Pancreas (tissue), 10 donors: Measurements from ENCODE around the gene PTPRD. TPM values are rescaled to one million over a fixed set of nuclear protein-coding genes. Genes with fewer than 3 reads are reported as not detected.

ENCODE experiments used
- ATAC-seq, 4 donors: fragments of 200-7000 bp; cut with Tn5 transposase; one replicate each; pipeline versions ENCODE4 v1.8.0 to v1.9.1; 2020; ENCODE audit warnings: mild to moderate bottlenecking in 4 of 4, moderate library complexity in 4 of 4
- DNase-seq, 6 donors: peaks; one replicate each; pipeline ENCODE4 v3.0.0-alpha.2; 2020
- FAIRE-seq: peaks from 2 replicates; lab custom pipeline; 2012; peaks lifted over from hg19 to GRCh38; lab: Jason Lieb, UNC
- H3K27ac ChIP-seq, 4 donors: fragments of 200-600 bp; sonication (generic); 1 replicate in 3 of 4; 2 replicates in 1 of 4; pipeline versions ENCODE4 v1.5.0 to v1.8.0; 2020
- H3K27me3 ChIP-seq, 4 donors: fragments of 200-600 bp; one replicate each; pipeline ENCODE4 v1.8.0; 2021
- H3K36me3 ChIP-seq, 3 donors: fragments of 200-600 bp; sonication (generic) in 1 of 3; one replicate each; pipeline versions ENCODE4 v1.5.0 to v1.8.0; 2020 to 2021
- H3K4me1 ChIP-seq, 3 donors: fragments of 200-600 bp; one replicate each; pipeline ENCODE4 v1.8.0; 2021
- H3K4me3 ChIP-seq, 4 donors: fragments of 200-600 bp; sonication (generic) in 2 of 4; one replicate each; pipeline versions ENCODE4 v1.5.0 to v1.8.0; 2020 to 2021
- H3K9me3 ChIP-seq, 4 donors: fragments of 200-600 bp; one replicate each; pipeline ENCODE4 v1.8.0; 2021
- CTCF ChIP-seq, 4 donors: fragments of 200-600 bp; sonication (generic) in 3 of 4; IDR thresholded peaks; one replicate each; pipeline versions ENCODE4 v1.5.0 to v1.8.0; 2021; ENCODE audit warnings: antibody characterized with exemption in 4 of 4
- WGBS, 2 donors: extraction: QIAGEN DNeasy Blood & Tissue Kit; methylation state at CpG; one replicate each; pipeline ENCODE4 v1.1.7; 2013; 5-methylcytosine and 5-hydroxymethylcytosine counted together
- intact Hi-C, 3 donors: fragments of 100-400 bp; cut with DNase I; formaldehyde crosslinking; loops; one replicate each; pipeline versions ENCODE4 v1.11.1 to v1.14.2; 2022
- polyA plus RNA-seq, 2 donors: library from polyadenylated mRNA; stranded (reverse); fragments of 200-250 nt; gene quantifications; one replicate each; pipeline ENCODE4 v1.2.3, GENCODE V29; 2013
- total RNA-seq, 6 donors: library from RNA; stranded (reverse); fragmentation: NEBNext Ultra II Directional in 4 of 6; extraction: Animal tissue kit (Norgen Biotek cat#: 25700) in 4 of 6; gene quantifications; one replicate each; pipeline versions ENCODE4 v1.2.1 to v1.2.4, GENCODE V29; 2021 to 2023
- donor health status: healthy with polysubstance abuse.
- donor health status: DM: no; HTN: no; CAD: no; lungs with moderate emphysema.
- donor health status: DM: no; HTN: no; CAD: no.
- donor health status: control.
- donor health status: control.
- donor health status: Bipolar disorder and iron deficiency.
- donor health status: DM: yes; HTN: yes; CAD: no.
- donor health status: DM: no; HTN: no; CAD: no.
- donor health status: DM: no; HTN: no; CAD: no.
- donor health status: DM: yes; HTN: yes; CAD: no.

Gene PTPRD
- total and polyA plus RNA-seq, 8 donors: 2.1 to 21.7 (median 5.1) TPM

DNA sequence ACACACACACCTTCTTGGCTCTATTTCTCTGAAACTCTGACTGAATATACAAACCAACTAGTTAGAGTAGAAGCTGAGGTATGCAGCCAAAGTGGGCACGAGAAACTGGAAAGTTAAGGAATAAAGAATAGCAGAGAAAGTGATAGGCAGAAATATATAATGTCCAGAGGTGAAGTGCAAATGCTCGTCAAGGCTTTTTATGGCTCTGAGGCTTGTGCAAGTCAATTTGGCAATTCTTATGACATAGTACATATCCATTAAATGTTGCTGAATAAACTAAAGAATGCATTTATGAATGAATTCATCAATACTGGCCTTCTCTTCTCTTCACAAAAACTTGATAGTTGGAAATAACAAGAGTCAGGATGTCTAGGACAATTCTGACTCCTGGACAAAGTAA lies 2323.1 kb downstream of the PTPRD start:
- no peak for DNase-seq
- 51 to 54% methylated on average over 2 of the region's 2 CpGs for WGBS, 2 donors
- no peaks in the 10 kb centered on the region for H3K27me3 ChIP-seq

GRCh38 chr9:8287970-8288369 lies 2324.8 kb downstream of the PTPRD start:
- Histone ChIP-seq H3K9me3 (no peaks in the 10 kb centered on the region), H3K4me3 (no peak overlapping the region), H3K27me3 (no peaks in the 10 kb centered on the region), H3K36me3 (no peaks in the 10 kb centered on the region), H3K27ac (peak overlapping the region; percentile 7 to 51 (median 10)), H3K4me1 (peaks cover 5 to 14% (median 11%) of the 10 kb centered on the region in 3 donors)
- WGBS, 2 donors: 10 to 13% methylated on average over 2 of the region's 2 CpGs
- FAIRE-seq (no peak), DNase-seq (peak in 1 of 6 donors; percentile 5), ATAC-seq (peak; percentile 36 to 51 (median 44))
- intact Hi-C loops: no loop called here
- TF ChIP-seq CTCF (IDR thresholded peaks at IDR 0.05): no peak

More for the DNA sequence above, 2323.1 kb downstream of the PTPRD start:
- intact Hi-C loops: no loop called here
- no peak overlapping the region for H3K4me3 ChIP-seq
- no peak overlapping the region for H3K27ac ChIP-seq
- H3K36me3 ChIP-seq: no peaks in the 10 kb centered on the region
- no peak for TF ChIP-seq CTCF (IDR thresholded peaks at IDR 0.05)
- FAIRE-seq: no peak
- peaks cover 5 to 14% (median 11%) of the 10 kb centered on the region in 3 donors for H3K4me1 ChIP-seq
- no peak for ATAC-seq
- no peaks in the 10 kb centered on the region for H3K9me3 ChIP-seq

DNA sequence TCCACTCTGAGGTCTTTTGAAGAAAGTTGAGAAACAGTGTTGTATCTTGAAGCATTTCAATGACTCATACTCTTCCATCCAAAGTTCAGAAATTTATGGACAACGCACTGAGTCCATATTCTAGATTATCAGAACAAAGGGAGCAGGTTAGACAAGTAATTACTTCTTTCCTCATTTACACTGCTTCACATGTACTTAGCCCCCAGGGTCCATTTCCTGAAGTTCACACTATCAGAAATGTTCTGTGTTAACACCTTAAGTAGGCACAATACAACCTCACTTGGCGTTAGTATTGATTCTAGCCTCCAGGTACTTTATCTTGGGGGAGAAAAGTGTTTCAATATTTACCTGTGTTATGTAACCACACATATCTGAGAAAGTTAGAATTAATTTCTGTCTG lies 2325.3 kb downstream of the PTPRD start:
- WGBS, 2 donors: 19 to 20% methylated on average over 2 of the region's 2 CpGs
- TF ChIP-seq CTCF (IDR thresholded peaks at IDR 0.05): no peak
- Histone ChIP-seq H3K4me3 (no peak overlapping the region), H3K9me3 (no peaks in the 10 kb centered on the region), H3K36me3 (no peaks in the 10 kb centered on the region), H3K27me3 (no peaks in the 10 kb centered on the region), H3K4me1 (peaks cover 5 to 14% (median 11%) of the 10 kb centered on the region in 3 donors), H3K27ac (peak overlapping the region in 3 of 4 donors; percentile 7 to 51 (median 11))
- ATAC-seq: peak; percentile 80 to 91 (median 85)
- peak in 1 of 6 donors; percentile 7 for DNase-seq
- intact Hi-C loops: no loop called here
- FAIRE-seq: no peak

- H3K27me3 ChIP-seq: no peaks in the 10 kb centered on the region
- 84 to 90% methylated on average over 7 of the region's 7 CpGs for WGBS, 2 donors
Measured at GRCh38 chr9:8284884-8285283, 2327.9 kb downstream of the PTPRD start.

More at GRCh38 chr9:8284884-8285283, 2327.9 kb downstream of the PTPRD start:
- no peak for TF ChIP-seq CTCF (IDR thresholded peaks at IDR 0.05)
- intact Hi-C loops: no loop called here
- Histone ChIP-seq H3K27ac (no peak overlapping the region), H3K9me3 (no peaks in the 10 kb centered on the region), H3K36me3 (no peaks in the 10 kb centered on the region), H3K4me3 (no peak overlapping the region), H3K4me1 (peaks cover 5 to 14% (median 11%) of the 10 kb centered on the region in 3 donors)
- no peak for ATAC-seq
- DNase-seq: no peak
- no peak for FAIRE-seq
